Measurements from ENCODE around the gene ANKMY1. TPM values are rescaled to one million over a fixed set of nuclear protein-coding genes. Genes with fewer than 3 reads are reported as not detected.

The ANKMY1 gene
- total and polyA plus RNA-seq, 2 of the 8 experiments (the other 6 are each of a cell fraction or from before 2014, with no cell fraction given), result 4.5 to 4.8 TPM

DNA sequence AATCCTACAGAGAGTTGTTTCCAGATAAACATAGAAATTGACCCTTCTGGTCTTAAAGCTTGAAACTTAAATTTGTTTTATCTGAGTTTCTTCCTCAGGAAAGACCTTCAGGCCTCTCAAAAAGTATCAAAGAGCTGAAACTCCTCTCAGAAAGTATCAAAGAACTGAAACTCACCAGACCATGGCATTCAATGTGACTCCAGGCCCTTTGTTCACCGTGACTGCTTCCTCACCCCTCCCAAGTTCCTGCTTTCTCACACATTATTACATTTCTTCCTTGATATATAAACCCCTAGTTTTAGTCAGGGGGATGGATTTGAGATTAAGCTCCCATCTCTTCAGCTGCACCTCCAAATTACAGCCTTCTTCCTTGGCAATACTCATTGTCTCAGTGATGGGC lies 6.0 kb downstream of the ANKMY1 start (continued):
- TF ChIP-seq GTF2F1 (IDR thresholded peaks at IDR 0.05; ENCODE audit: borderline replicate concordance, low read depth, low read length) (no peak), POLR2AphosphoS5 (IDR thresholded peaks at IDR 0.05; ENCODE audit: low read depth, low read length) (no peak), SP2 (IDR thresholded peaks at IDR 0.05; ENCODE audit: low read length) (no peak)
- TF ChIP-seq, protein P1, sequence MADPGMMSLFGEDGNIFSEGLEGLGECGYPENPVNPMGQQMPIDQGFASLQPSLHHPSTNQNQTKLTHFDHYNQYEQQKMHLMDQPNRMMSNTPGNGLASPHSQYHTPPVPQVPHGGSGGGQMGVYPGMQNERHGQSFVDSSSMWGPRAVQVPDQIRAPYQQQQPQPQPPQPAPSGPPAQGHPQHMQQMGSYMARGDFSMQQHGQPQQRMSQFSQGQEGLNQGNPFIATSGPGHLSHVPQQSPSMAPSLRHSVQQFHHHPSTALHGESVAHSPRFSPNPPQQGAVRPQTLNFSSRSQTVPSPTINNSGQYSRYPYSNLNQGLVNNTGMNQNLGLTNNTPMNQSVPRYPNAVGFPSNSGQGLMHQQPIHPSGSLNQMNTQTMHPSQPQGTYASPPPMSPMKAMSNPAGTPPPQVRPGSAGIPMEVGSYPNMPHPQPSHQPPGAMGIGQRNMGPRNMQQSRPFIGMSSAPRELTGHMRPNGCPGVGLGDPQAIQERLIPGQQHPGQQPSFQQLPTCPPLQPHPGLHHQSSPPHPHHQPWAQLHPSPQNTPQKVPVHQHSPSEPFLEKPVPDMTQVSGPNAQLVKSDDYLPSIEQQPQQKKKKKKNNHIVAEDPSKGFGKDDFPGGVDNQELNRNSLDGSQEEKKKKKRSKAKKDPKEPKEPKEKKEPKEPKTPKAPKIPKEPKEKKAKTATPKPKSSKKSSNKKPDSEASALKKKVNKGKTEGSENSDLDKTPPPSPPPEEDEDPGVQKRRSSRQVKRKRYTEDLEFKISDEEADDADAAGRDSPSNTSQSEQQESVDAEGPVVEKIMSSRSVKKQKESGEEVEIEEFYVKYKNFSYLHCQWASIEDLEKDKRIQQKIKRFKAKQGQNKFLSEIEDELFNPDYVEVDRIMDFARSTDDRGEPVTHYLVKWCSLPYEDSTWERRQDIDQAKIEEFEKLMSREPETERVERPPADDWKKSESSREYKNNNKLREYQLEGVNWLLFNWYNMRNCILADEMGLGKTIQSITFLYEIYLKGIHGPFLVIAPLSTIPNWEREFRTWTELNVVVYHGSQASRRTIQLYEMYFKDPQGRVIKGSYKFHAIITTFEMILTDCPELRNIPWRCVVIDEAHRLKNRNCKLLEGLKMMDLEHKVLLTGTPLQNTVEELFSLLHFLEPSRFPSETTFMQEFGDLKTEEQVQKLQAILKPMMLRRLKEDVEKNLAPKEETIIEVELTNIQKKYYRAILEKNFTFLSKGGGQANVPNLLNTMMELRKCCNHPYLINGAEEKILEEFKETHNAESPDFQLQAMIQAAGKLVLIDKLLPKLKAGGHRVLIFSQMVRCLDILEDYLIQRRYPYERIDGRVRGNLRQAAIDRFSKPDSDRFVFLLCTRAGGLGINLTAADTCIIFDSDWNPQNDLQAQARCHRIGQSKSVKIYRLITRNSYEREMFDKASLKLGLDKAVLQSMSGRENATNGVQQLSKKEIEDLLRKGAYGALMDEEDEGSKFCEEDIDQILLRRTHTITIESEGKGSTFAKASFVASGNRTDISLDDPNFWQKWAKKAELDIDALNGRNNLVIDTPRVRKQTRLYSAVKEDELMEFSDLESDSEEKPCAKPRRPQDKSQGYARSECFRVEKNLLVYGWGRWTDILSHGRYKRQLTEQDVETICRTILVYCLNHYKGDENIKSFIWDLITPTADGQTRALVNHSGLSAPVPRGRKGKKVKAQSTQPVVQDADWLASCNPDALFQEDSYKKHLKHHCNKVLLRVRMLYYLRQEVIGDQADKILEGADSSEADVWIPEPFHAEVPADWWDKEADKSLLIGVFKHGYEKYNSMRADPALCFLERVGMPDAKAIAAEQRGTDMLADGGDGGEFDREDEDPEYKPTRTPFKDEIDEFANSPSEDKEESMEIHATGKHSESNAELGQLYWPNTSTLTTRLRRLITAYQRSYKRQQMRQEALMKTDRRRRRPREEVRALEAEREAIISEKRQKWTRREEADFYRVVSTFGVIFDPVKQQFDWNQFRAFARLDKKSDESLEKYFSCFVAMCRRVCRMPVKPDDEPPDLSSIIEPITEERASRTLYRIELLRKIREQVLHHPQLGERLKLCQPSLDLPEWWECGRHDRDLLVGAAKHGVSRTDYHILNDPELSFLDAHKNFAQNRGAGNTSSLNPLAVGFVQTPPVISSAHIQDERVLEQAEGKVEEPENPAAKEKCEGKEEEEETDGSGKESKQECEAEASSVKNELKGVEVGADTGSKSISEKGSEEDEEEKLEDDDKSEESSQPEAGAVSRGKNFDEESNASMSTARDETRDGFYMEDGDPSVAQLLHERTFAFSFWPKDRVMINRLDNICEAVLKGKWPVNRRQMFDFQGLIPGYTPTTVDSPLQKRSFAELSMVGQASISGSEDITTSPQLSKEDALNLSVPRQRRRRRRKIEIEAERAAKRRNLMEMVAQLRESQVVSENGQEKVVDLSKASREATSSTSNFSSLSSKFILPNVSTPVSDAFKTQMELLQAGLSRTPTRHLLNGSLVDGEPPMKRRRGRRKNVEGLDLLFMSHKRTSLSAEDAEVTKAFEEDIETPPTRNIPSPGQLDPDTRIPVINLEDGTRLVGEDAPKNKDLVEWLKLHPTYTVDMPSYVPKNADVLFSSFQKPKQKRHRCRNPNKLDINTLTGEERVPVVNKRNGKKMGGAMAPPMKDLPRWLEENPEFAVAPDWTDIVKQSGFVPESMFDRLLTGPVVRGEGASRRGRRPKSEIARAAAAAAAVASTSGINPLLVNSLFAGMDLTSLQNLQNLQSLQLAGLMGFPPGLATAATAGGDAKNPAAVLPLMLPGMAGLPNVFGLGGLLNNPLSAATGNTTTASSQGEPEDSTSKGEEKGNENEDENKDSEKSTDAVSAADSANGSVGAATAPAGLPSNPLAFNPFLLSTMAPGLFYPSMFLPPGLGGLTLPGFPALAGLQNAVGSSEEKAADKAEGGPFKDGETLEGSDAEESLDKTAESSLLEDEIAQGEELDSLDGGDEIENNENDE (IDR thresholded peaks at IDR 0.05; ENCODE audit: insufficient replicate concordance, low read length), result no peak
